ENCODE measurements around the gene SAE1. TPM values are rescaled to one million over a fixed set of nuclear protein-coding genes. Genes with fewer than 3 reads are reported as not detected.

SAE1 gene
- total RNA-seq, 2 donors from 2014 or later = 48.4 to 73.0 TPM

- Histone ChIP-seq H3K27me3 (replicated peaks; ENCODE audit: insufficient read depth) (no peaks in the 10 kb centered on the region), H3K4me1 (replicated peaks) (no peaks in the 10 kb centered on the region), H3K27ac (no peak overlapping the region), H3K36me3 (no peaks in the 10 kb centered on the region), H3K4me3 (no peak overlapping the region), H3K9me3 (no peaks in the 10 kb centered on the region)
- intact Hi-C loops (cut with DNase I) = no loop called here
- 96% methylated on average over 5 of the region's 5 CpGs for WGBS
- DNase-seq (ENCODE audit: low spot score) = no peak
- TF ChIP-seq CTCF (IDR thresholded peaks at IDR 0.05) (no peak), POLR2AphosphoS5 (IDR thresholded peaks at IDR 0.05) (no peak), POLR2A (IDR thresholded peaks at IDR 0.05) (no peak)
Observed at GRCh38 chr19:47215581-47215980, 84.9 kb downstream of the SAE1 start.

GRCh38 chr19:47221080-47221841 lies 90.6 kb downstream of the SAE1 start:
- TF ChIP-seq CTCF (IDR thresholded peaks at IDR 0.05) = no peak
- TF ChIP-seq POLR2AphosphoS5 (IDR thresholded peaks at IDR 0.05) = no peak
- TF ChIP-seq POLR2A (IDR thresholded peaks at IDR 0.05) = no peak
- no peaks in the 10 kb centered on the region for H3K9me3 ChIP-seq
- H3K36me3 ChIP-seq = no peaks in the 10 kb centered on the region
- H3K4me3 ChIP-seq = no peak overlapping the region
- 74% methylated on average over 17 of the region's 33 CpGs for WGBS
- intact Hi-C loops (cut with DNase I) = no loop called here
- DNase-seq (ENCODE audit: low spot score) = no peak
- no peak overlapping the region for H3K27ac ChIP-seq
- no peaks in the 10 kb centered on the region for H3K4me1 ChIP-seq (replicated peaks)
- H3K27me3 ChIP-seq (replicated peaks; ENCODE audit: insufficient read depth) = no peaks in the 10 kb centered on the region

- H3K27ac ChIP-seq = no peak overlapping the region
- no peaks in the 10 kb centered on the region for H3K27me3 ChIP-seq (replicated peaks; ENCODE audit: insufficient read depth)
- no peaks in the 10 kb centered on the region for H3K9me3 ChIP-seq
- intact Hi-C loops (cut with DNase I) = no loop called here
- H3K36me3 ChIP-seq = no peaks in the 10 kb centered on the region
- 88% methylated on average over 11 of the region's 11 CpGs for WGBS
- TF ChIP-seq POLR2AphosphoS5 (IDR thresholded peaks at IDR 0.05) (no peak), POLR2A (IDR thresholded peaks at IDR 0.05) (no peak)
- no peak for DNase-seq (ENCODE audit: low spot score)
- no peak overlapping the region for H3K4me3 ChIP-seq
- H3K4me1 ChIP-seq (replicated peaks) = peaks cover 6% of the 10 kb centered on the region
Observed at GRCh38 chr19:47221890-47222289, 91.3 kb downstream of the SAE1 start.

GRCh38 chr19:47225746-47226425 lies 95.3 kb downstream of the SAE1 start:
- WGBS = 3% methylated on average over 47 of the region's 59 CpGs
- TF ChIP-seq POLR2AphosphoS5 (IDR thresholded peaks at IDR 0.05) (peak; percentile 71), CTCF (IDR thresholded peaks at IDR 0.05) (peak; percentile 45 to 91 (median 77)), POLR2A (IDR thresholded peaks at IDR 0.05) (peak; percentile 100)
- Histone ChIP-seq H3K27me3 (replicated peaks; ENCODE audit: insufficient read depth) (no peaks in the 10 kb centered on the region), H3K27ac (peak overlapping the region; percentile 98 to 99), H3K9me3 (no peaks in the 10 kb centered on the region), H3K4me1 (replicated peaks) (peaks cover 12% of the 10 kb centered on the region), H3K4me3 (peak overlapping the region; percentile 45 to 46), H3K36me3 (no peaks in the 10 kb centered on the region)
- peak; percentile 83 for DNase-seq (ENCODE audit: low spot score)
- intact Hi-C loops (cut with DNase I) = no loop called here

GRCh38 chr19:47226426-47227351 lies 96.1 kb downstream of the SAE1 start:
- intact Hi-C loops (cut with DNase I) = no loop called here
- DNase-seq (ENCODE audit: low spot score) = no peak

More at GRCh38 chr19:47226426-47227351, 96.1 kb downstream of the SAE1 start:
- Histone ChIP-seq H3K4me3 (peak overlapping the region; percentile 45 to 46), H3K27me3 (replicated peaks; ENCODE audit: insufficient read depth) (no peaks in the 10 kb centered on the region), H3K27ac (peak overlapping the region; percentile 98 to 99), H3K36me3 (no peaks in the 10 kb centered on the region), H3K9me3 (no peaks in the 10 kb centered on the region), H3K4me1 (replicated peaks) (peaks cover 12% of the 10 kb centered on the region)
- WGBS = 15% methylated on average over 39 of the region's 56 CpGs
- TF ChIP-seq CTCF (IDR thresholded peaks at IDR 0.05) = no peak
- TF ChIP-seq POLR2AphosphoS5 (IDR thresholded peaks at IDR 0.05) = peak; percentile 51
- TF ChIP-seq POLR2A (IDR thresholded peaks at IDR 0.05) = peak; percentile 43
